HG03342 (cell line): ENCODE results near the gene INPP4B.
"Not testable (repeated sequence)": the region's sequence is repeated elsewhere in the genome, so short reads cannot be mapped to it uniquely, and the experiment has no call there.

ENCODE experiments used
- ATAC-seq: cut with Tn5 transposase; IDR thresholded peaks from one replicate; pipeline ENCODE4 v1.9.1; 2021; ENCODE audit warnings: mild to moderate bottlenecking, moderate library complexity; ENCODE audit not compliant: unreplicated experiment

The INPP4B gene

GRCh38 chr4:142687547-142688275, 158.4 kb downstream of the INPP4B start:
- no peak for ATAC-seq

GRCh38 chr4:142686081-142686480, 160.0 kb downstream of the INPP4B start:
- ATAC-seq, result no peak

GRCh38 chr4:142683997-142684396, 162.1 kb downstream of the INPP4B start:
- ATAC-seq, result no peak

GRCh38 chr4:142683503-142683902, 162.6 kb downstream of the INPP4B start:
- ATAC-seq, result no peak

- no peak for ATAC-seq
These were observed 174.6 kb downstream of the INPP4B start for GRCh38 chr4:142671516-142671915.

- no peak for ATAC-seq
These were observed 182.3 kb downstream of the INPP4B start for GRCh38 chr4:142663828-142664227.

- ATAC-seq, result no peak
These were observed 185.4 kb downstream of the INPP4B start for GRCh38 chr4:142660728-142661127.

GRCh38 chr4:142656178-142656577, 189.9 kb downstream of the INPP4B start:
- ATAC-seq, result no peak

- no peak for ATAC-seq
These were observed 197.7 kb downstream of the INPP4B start for GRCh38 chr4:142648378-142648777.

- ATAC-seq, result no peak
These were observed 200.5 kb downstream of the INPP4B start for GRCh38 chr4:142645475-142646108.

GRCh38 chr4:142644628-142645027, 201.5 kb downstream of the INPP4B start:
- ATAC-seq, result not testable (repeated sequence)

- ATAC-seq, result no peak
These were observed 208.5 kb downstream of the INPP4B start for GRCh38 chr4:142637614-142638013.

- ATAC-seq, result no peak
These were observed 214.3 kb downstream of the INPP4B start for GRCh38 chr4:142631836-142632235.

- no peak for ATAC-seq
These were observed 230.8 kb downstream of the INPP4B start for GRCh38 chr4:142615324-142615665.

- ATAC-seq, result no peak
These were observed 231.3 kb downstream of the INPP4B start for GRCh38 chr4:142614621-142615323.

GRCh38 chr4:142607976-142608375, 238.1 kb downstream of the INPP4B start:
- no peak for ATAC-seq

GRCh38 chr4:142600952-142601351, 245.1 kb downstream of the INPP4B start:
- ATAC-seq, result no peak

- no peak for ATAC-seq
These were observed 248.0 kb downstream of the INPP4B start for GRCh38 chr4:142598132-142598531.

- no peak for ATAC-seq
These were observed 249.5 kb downstream of the INPP4B start for GRCh38 chr4:142596595-142596994.

GRCh38 chr4:142596121-142596520, 250.0 kb downstream of the INPP4B start:
- no peak for ATAC-seq

- no peak for ATAC-seq
These were observed 250.8 kb downstream of the INPP4B start for GRCh38 chr4:142595222-142595871.

- ATAC-seq, result no peak
These were observed 260.7 kb downstream of the INPP4B start for GRCh38 chr4:142585411-142585810.
